Coronary artery (tissue), 2 donors: ENCODE results near the gene TLR2.
A peak's percentile ranks its signal among the peaks of the same experiment; 100 is the strongest.

ENCODE experiments used
- DNase-seq: peaks from one replicate; pipeline ENCODE4 v3.0.0-alpha.2; 2017; ENCODE audit warnings: low spot score
- H3K27ac ChIP-seq, 2 donors: fragments of 200-600 bp; sonication (generic); one replicate each; pipeline ENCODE4 v1.5.1; 2016 to 2019
- H3K4me3 ChIP-seq: fragments of 200-600 bp; sonication (generic); 2 replicates; pipeline ENCODE4 v1.5.1; 2016; ENCODE audit warnings: mild to moderate bottlenecking, moderate library complexity
- CTCF ChIP-seq: fragments of 200-600 bp; sonication (generic); IDR thresholded peaks from one replicate; pipeline ENCODE4 v1.5.1; 2019; ENCODE audit warnings: antibody characterized with exemption

TLR2 gene

GRCh38 chr4:153679486-153679885 lies 4.6 kb upstream of the TLR2 start:
- H3K4me3 ChIP-seq: no peak overlapping the region
- no peak overlapping the region for H3K27ac ChIP-seq
- TF ChIP-seq CTCF: no peak
- DNase-seq: no peak

- DNase-seq: no peak
- TF ChIP-seq CTCF: no peak
- H3K4me3 ChIP-seq: peak overlapping the region; percentile 81
- peak overlapping the region in 1 of 2 donors; percentile 71 for H3K27ac ChIP-seq
These were observed 308 bp upstream of the TLR2 start for GRCh38 chr4:153683763-153684181.

DNA sequence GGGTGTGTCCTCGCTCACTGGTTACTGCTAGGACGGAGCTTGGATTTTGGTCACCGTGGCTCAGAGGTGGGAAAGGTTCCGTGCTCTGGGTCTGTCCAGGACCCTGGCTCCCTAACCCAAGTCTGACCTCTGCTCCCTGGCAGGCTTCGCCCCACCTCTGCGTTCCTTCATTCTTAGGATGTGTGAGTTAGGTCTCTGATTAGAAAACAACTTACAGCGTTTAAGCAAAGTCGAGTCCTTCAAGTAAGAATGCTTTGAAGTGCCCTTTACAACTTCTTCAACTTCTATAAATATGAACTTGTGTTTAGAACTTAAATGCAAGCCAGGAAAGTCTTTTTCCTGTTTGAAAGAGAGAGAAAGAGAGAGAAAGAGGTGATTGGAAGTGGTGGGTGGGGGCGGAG lies 891 bp downstream of the TLR2 start:
- DNase-seq: no peak
- no peak for TF ChIP-seq CTCF

GRCh38 chr4:153704522-153704921 lies 20.4 kb downstream of the TLR2 start:
- no peak overlapping the region for H3K4me3 ChIP-seq
- no peak overlapping the region for H3K27ac ChIP-seq
- no peak for DNase-seq
- no peak for TF ChIP-seq CTCF

More for the DNA sequence above, 891 bp downstream of the TLR2 start:
- Histone ChIP-seq H3K4me3 (peak overlapping the region; percentile 81), H3K27ac (peak overlapping the region in 1 of 2 donors; percentile 71)

DNA sequence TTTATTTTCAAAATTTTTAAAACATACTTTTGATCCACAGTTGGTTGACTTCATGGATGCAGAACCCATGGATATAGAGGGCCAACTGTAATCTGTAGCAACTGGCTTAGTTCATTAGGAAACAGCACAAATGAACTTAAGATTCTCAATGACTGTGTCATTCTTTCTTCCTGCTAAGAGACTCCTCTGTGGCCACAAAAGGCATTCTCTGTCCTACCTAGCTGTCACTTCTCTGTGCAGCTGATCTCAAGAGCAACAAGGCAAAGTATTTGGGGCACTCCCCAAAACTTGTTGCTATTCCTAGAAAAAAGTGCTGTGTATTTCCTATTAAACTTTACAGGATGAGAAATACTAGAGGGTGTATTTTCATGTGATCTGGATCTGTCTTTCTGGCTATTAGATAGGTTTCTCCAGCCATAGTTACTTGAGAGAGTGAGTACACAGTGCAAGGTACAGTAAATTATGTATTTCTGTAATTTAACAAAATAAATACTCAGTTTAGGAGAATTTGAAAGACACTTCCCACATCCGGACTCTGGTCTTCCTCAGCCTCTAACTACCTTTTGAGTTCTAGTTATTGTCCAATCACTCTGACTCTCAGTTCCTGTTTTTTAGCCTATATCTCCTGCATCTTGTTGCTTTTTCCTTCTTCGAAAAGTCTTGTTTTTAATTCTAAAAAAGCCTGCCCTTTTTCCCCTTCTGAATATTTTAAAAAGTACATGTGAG lies 21.8 kb downstream of the TLR2 start:
- no peak for TF ChIP-seq CTCF
- no peak overlapping the region for H3K4me3 ChIP-seq
- DNase-seq: no peak
- H3K27ac ChIP-seq: no peak overlapping the region

- Histone ChIP-seq H3K27ac (no peak overlapping the region), H3K4me3 (no peak overlapping the region)
- no peak for DNase-seq
- no peak for TF ChIP-seq CTCF
These were observed 22.4 kb downstream of the TLR2 start for GRCh38 chr4:153706519-153706918.

DNA sequence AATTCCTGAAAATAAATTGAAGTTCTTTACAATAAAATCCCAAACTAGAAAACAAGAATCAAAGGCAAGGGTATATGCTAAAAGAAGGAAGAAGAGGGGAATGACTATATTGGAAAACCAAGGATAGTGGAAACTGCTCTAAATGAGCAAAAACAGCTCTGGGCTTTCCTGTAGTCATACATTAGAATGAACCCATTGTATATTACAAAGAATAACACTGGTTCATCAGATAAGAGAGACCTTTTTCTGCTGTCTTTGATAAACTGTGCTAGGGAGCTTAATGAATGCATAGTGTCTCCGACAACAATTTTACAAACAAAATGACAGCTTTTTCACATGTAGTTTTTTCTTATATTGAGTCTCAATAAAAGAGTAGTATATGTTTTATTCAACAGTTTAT lies 26.6 kb downstream of the TLR2 start:
- DNase-seq: no peak
- no peak overlapping the region for H3K27ac ChIP-seq
- H3K4me3 ChIP-seq: no peak overlapping the region
- no peak for TF ChIP-seq CTCF
